Measurements from ENCODE around the gene SLC4A3. TPM values are rescaled to one million over a fixed set of nuclear protein-coding genes. Genes with fewer than 3 reads are reported as not detected.

SLC4A3 gene
- total RNA-seq, 2 donors from 2014 or later, result 0.47 to 0.72 TPM

- H3K27me3 ChIP-seq, result no peaks in the 10 kb centered on the region
- no peak overlapping the region for H3K9ac ChIP-seq (ENCODE audit: low read depth in 2 of 2, low read length in 2 of 2)
- no peaks in the 10 kb centered on the region for H3K4me1 ChIP-seq
- TF ChIP-seq CTCF (IDR thresholded peaks at IDR 0.05), result no peak
- H3K9me3 ChIP-seq, result no peaks in the 10 kb centered on the region
- no peak for DNase-seq
- no peaks in the 10 kb centered on the region for H3K36me3 ChIP-seq
- H3K4me3 ChIP-seq, result no peak overlapping the region
- H3K27ac ChIP-seq, result no peak overlapping the region
- intact Hi-C loops (cut with DNase I), result no loop called here
Measured at GRCh38 chr2:219619235-219619634, 8.2 kb upstream of the SLC4A3 start.

- no peak overlapping the region for H3K27ac ChIP-seq
- H3K27me3 ChIP-seq, result no peaks in the 10 kb centered on the region
- no peak for DNase-seq
- H3K36me3 ChIP-seq, result no peaks in the 10 kb centered on the region
- TF ChIP-seq CTCF (IDR thresholded peaks at IDR 0.05), result no peak
- intact Hi-C loops (cut with DNase I), result no loop called here
- no peak overlapping the region for H3K9ac ChIP-seq (ENCODE audit: low read depth in 2 of 2, low read length in 2 of 2)
- no peaks in the 10 kb centered on the region for H3K4me1 ChIP-seq
- H3K9me3 ChIP-seq, result no peaks in the 10 kb centered on the region
- H3K4me3 ChIP-seq, result no peak overlapping the region
Measured at GRCh38 chr2:219620546-219620945, 6.9 kb upstream of the SLC4A3 start.

- Histone ChIP-seq H3K9ac (ENCODE audit: low read depth in 2 of 2, low read length in 2 of 2) (no peak overlapping the region), H3K27ac (no peak overlapping the region), H3K9me3 (no peaks in the 10 kb centered on the region), H3K36me3 (no peaks in the 10 kb centered on the region), H3K4me3 (no peak overlapping the region), H3K4me1 (no peaks in the 10 kb centered on the region), H3K27me3 (no peaks in the 10 kb centered on the region)
- intact Hi-C loops (cut with DNase I), result no loop called here
- no peak for TF ChIP-seq CTCF (IDR thresholded peaks at IDR 0.05)
- DNase-seq, result no peak
Measured at GRCh38 chr2:219621935-219622334, 5.5 kb upstream of the SLC4A3 start.

- H3K27ac ChIP-seq, result no peak overlapping the region
- intact Hi-C loops (cut with DNase I), result no loop called here
- no peaks in the 10 kb centered on the region for H3K4me1 ChIP-seq
- H3K27me3 ChIP-seq, result no peaks in the 10 kb centered on the region
- TF ChIP-seq CTCF (IDR thresholded peaks at IDR 0.05), result no peak
- DNase-seq, result no peak
- H3K9ac ChIP-seq (ENCODE audit: low read depth in 2 of 2, low read length in 2 of 2), result no peak overlapping the region
- H3K36me3 ChIP-seq, result no peaks in the 10 kb centered on the region
- H3K4me3 ChIP-seq, result no peak overlapping the region
- H3K9me3 ChIP-seq, result no peaks in the 10 kb centered on the region
Measured at GRCh38 chr2:219622472-219622871, 5.0 kb upstream of the SLC4A3 start.

- Histone ChIP-seq H3K9me3 (no peaks in the 10 kb centered on the region), H3K9ac (ENCODE audit: low read depth in 2 of 2, low read length in 2 of 2) (no peak overlapping the region), H3K4me1 (peaks cover 4% of the 10 kb centered on the region), H3K27me3 (no peaks in the 10 kb centered on the region), H3K4me3 (no peak overlapping the region), H3K36me3 (no peaks in the 10 kb centered on the region), H3K27ac (no peak overlapping the region)
- no peak for TF ChIP-seq CTCF (IDR thresholded peaks at IDR 0.05)
- DNase-seq, result no peak
- intact Hi-C loops (cut with DNase I), result no loop called here
Measured at GRCh38 chr2:219624565-219624964, 2.9 kb upstream of the SLC4A3 start.

GRCh38 chr2:219625179-219625578, 2.3 kb upstream of the SLC4A3 start:
- Histone ChIP-seq H3K27ac (no peak overlapping the region), H3K27me3 (no peaks in the 10 kb centered on the region), H3K36me3 (no peaks in the 10 kb centered on the region), H3K9me3 (no peaks in the 10 kb centered on the region), H3K9ac (ENCODE audit: low read depth in 2 of 2, low read length in 2 of 2) (no peak overlapping the region), H3K4me3 (no peak overlapping the region), H3K4me1 (peaks cover 4% of the 10 kb centered on the region)
- intact Hi-C loops (cut with DNase I), result no loop called here
- DNase-seq, result no peak
- TF ChIP-seq CTCF (IDR thresholded peaks at IDR 0.05), result no peak

Measured in colonic mucosa (tissue), 4 donors.